HFFc6 (cell line): ENCODE data around the gene BPIFB3. TPM values are rescaled to one million over a fixed set of nuclear protein-coding genes. Genes with fewer than 3 reads are reported as not detected.

Source experiments
- DNase-seq: peaks from one replicate; pipeline ENCODE4 v3.0.0-alpha.2; 2018
- H3K27ac Mint-ChIP-seq: 2 replicates; pipeline ENCODE4 v1.8.0; 2020; ENCODE audit warnings: mild to moderate bottlenecking, mixed read lengths
- H3K27me3 Mint-ChIP-seq: 2 replicates; pipeline ENCODE4 v1.8.0; 2021; ENCODE audit warnings: mild to moderate bottlenecking, moderate library complexity, mixed read lengths; ENCODE audit not compliant: insufficient read depth
- H3K36me3 Mint-ChIP-seq: 2 replicates; pipeline ENCODE4 v1.8.0; 2021; ENCODE audit warnings: low read depth, mixed read lengths
- H3K4me1 Mint-ChIP-seq: 2 replicates; pipeline ENCODE4 v1.8.0; 2020; ENCODE audit warnings: low read depth, mixed read lengths
- H3K4me3 Mint-ChIP-seq: 2 replicates; pipeline ENCODE4 v1.8.0; 2020; ENCODE audit warnings: mild to moderate bottlenecking, moderate library complexity, mixed read lengths
- H3K9me3 Mint-ChIP-seq: 2 replicates; pipeline ENCODE4 v1.8.0; 2020; ENCODE audit warnings: mild to moderate bottlenecking, mixed read lengths
- CTCF ChIP-seq: fragments of 200-600 bp; sonication (generic); IDR thresholded peaks from 2 replicates; pipeline ENCODE4 v1.5.0; 2021; ENCODE audit warnings: antibody characterized with exemption, mild to moderate bottlenecking
- total RNA-seq, 6 experiments: library from RNA; stranded (reverse); fragmentation: NEBNext Ultra II Directional; extraction: Animal tissue kit (Norgen Biotek cat#: 25700); gene quantifications; 2 replicates in 1 of 6; 3 replicates in 5 of 6; pipeline ENCODE4 v1.2.3, GENCODE V29; 2021

The BPIFB3 gene
- total RNA-seq, 6 experiments from 2014 or later, result not detected

GRCh38 chr20:33030569-33030968, 23.1 kb upstream of the BPIFB3 start:
- Mint-ChIP-seq H3K27me3 (peaks cover 27% of the 10 kb centered on the region), H3K4me1 (no peaks in the 10 kb centered on the region), H3K9me3 (no peaks in the 10 kb centered on the region), H3K36me3 (no peaks in the 10 kb centered on the region), H3K27ac (no peak overlapping the region), H3K4me3 (no peak overlapping the region)
- no peak for TF ChIP-seq CTCF
- no peak for DNase-seq

GRCh38 chr20:33031531-33031930, 22.2 kb upstream of the BPIFB3 start, which contains the start of gene BPIFB6:
Gene BPIFB6, plus strand, starts transcription at chr20:33031648. Its CDS starts 0 bp downstream, at chr20:33031648.
- DNase-seq, result no peak
- Mint-ChIP-seq H3K27me3 (peaks cover 30% of the 10 kb centered on the region), H3K4me3 (no peak within 1 kb of the TSS), H3K27ac (no peak within 1 kb of the TSS), H3K9me3 (no peaks in the 10 kb centered on the region), H3K4me1 (no peaks in the 10 kb centered on the region), H3K36me3 (no peaks in the 10 kb centered on the region)
- TF ChIP-seq CTCF, result no peak

- Mint-ChIP-seq H3K4me1 (no peaks in the 10 kb centered on the region), H3K9me3 (no peaks in the 10 kb centered on the region), H3K4me3 (no peak overlapping the region), H3K36me3 (no peaks in the 10 kb centered on the region), H3K27ac (no peak overlapping the region), H3K27me3 (peaks cover 34% of the 10 kb centered on the region)
- no peak for DNase-seq
- no peak for TF ChIP-seq CTCF
These were observed 21.1 kb upstream of the BPIFB3 start for GRCh38 chr20:33032555-33032954.

GRCh38 chr20:33033381-33033780, 20.3 kb upstream of the BPIFB3 start:
- Mint-ChIP-seq H3K27me3 (peaks cover 34% of the 10 kb centered on the region), H3K9me3 (no peaks in the 10 kb centered on the region), H3K36me3 (no peaks in the 10 kb centered on the region), H3K4me3 (no peak overlapping the region), H3K4me1 (no peaks in the 10 kb centered on the region), H3K27ac (no peak overlapping the region)
- DNase-seq, result no peak
- no peak for TF ChIP-seq CTCF

GRCh38 chr20:33034115-33034514, 19.6 kb upstream of the BPIFB3 start:
- H3K4me3 Mint-ChIP-seq, result no peak overlapping the region
- H3K27ac Mint-ChIP-seq, result no peak overlapping the region
- no peak for DNase-seq
- H3K9me3 Mint-ChIP-seq, result no peaks in the 10 kb centered on the region
- TF ChIP-seq CTCF, result no peak
- peaks cover 37% of the 10 kb centered on the region for H3K27me3 Mint-ChIP-seq
- no peaks in the 10 kb centered on the region for H3K4me1 Mint-ChIP-seq
- no peaks in the 10 kb centered on the region for H3K36me3 Mint-ChIP-seq
